Stomach (tissue), 19 donors: ENCODE results near the gene GCHFR. TPM values are rescaled to one million over a fixed set of nuclear protein-coding genes. Genes with fewer than 3 reads are reported as not detected.

Source experiments
- DNase-seq, 2 donors: peaks; one replicate each; pipeline versions ENCODE4 v3.0.0 to v3.0.0-alpha.2; 2013 to 2019
- H3K27ac ChIP-seq, 5 donors: fragments of 200-600 bp in 4 of 5; sonication (generic) in 4 of 5; one replicate each; pipeline ENCODE4 v1.5.1; 2013 to 2019; ENCODE audit warnings: mild to moderate bottlenecking in 1 of 5, moderate library complexity in 1 of 5
- H3K27me3 ChIP-seq, 3 donors: fragments of 200-600 bp; sonication (generic); one replicate each; pipeline ENCODE4 v1.5.1; 2017 to 2019; ENCODE audit warnings: mixed run types in 1 of 3
- H3K36me3 ChIP-seq, 4 donors: fragments of 200-600 bp; sonication (generic); 1 replicate in 3 of 4; 2 replicates in 1 of 4; pipeline ENCODE4 v1.5.1; 2016 to 2019
- H3K4me1 ChIP-seq, 4 donors: fragments of 200-600 bp; sonication (generic); one replicate each; pipeline ENCODE4 v1.5.1; 2016 to 2019
- H3K4me3 ChIP-seq, 4 donors: fragments of 200-600 bp; sonication (generic) in 3 of 4; one replicate each; pipeline ENCODE4 v1.5.1; 2016 to 2019; ENCODE audit warnings: mild to moderate bottlenecking in 1 of 4
- H3K9me3 ChIP-seq, 4 donors: fragments of 200-600 bp; sonication (generic); one replicate each; pipeline ENCODE4 v1.5.1; 2016 to 2019
- CTCF ChIP-seq, 7 experiments: fragments of 450-650 bp in 4 of 7; fragments of 200-600 bp in 3 of 7; sonication (generic) in 3 of 7; IDR thresholded peaks; one replicate each; pipeline ENCODE4 v1.5.1; 2016 to 2019; ENCODE audit warnings: antibody characterized with exemption in 7 of 7, control low read depth in 2 of 7, mild to moderate bottlenecking in 1 of 7
- EP300 ChIP-seq: sonication (generic); formaldehyde crosslinking; IDR thresholded peaks from one replicate; pipeline ENCODE4 v1.6.1; 2017; ENCODE audit warnings: antibody characterized with exemption
- POLR2A ChIP-seq, 4 donors: fragments of 450-650 bp; IDR thresholded peaks; one replicate each; pipeline ENCODE4 v1.6.1; 2016; ENCODE audit warnings: antibody characterized with exemption in 4 of 4, control low read depth in 2 of 4, mild to moderate bottlenecking in 1 of 4, moderate library complexity in 1 of 4
- POLR2AphosphoS5 ChIP-seq, 3 donors: sonication (generic); formaldehyde crosslinking; IDR thresholded peaks; one replicate each; pipeline ENCODE4 v1.6.1; 2016; ENCODE audit warnings: antibody characterized with exemption in 3 of 3
- WGBS, 5 donors: extraction: QIAGEN DNeasy Blood & Tissue Kit in 3 of 5; methylation state at CpG; one replicate each; pipeline versions ENCODE4 v1.1.5 to v1.1.7; 2013 to 2018; 5-methylcytosine and 5-hydroxymethylcytosine counted together
- intact Hi-C: fragments of 100-400 bp; cut with DNase I; formaldehyde crosslinking; loops from one replicate; pipeline ENCODE4 v1.15.1; 2023; ENCODE audit warnings: low total_unique reads
- long read RNA-seq, 10 donors: transcript quantifications; one replicate each; lab custom pipeline, GENCODE V29; 2026
- polyA plus RNA-seq, 3 donors: library from polyadenylated mRNA; stranded (reverse); fragments of 200-250 nt; gene quantifications; one replicate each; pipeline ENCODE4 v1.2.3, GENCODE V29; 2013
- total RNA-seq, 5 donors: library from RNA; depleted of rRNA; stranded (reverse); fragments of >200 nt; gene quantifications; one replicate each; pipeline versions ENCODE4 v1.1.0 to v1.2.3, GENCODE V29; 2014 to 2016
- donor health status: healthy with polysubstance abuse.
- donor health status: Bipolar disorder and iron deficiency.
- donor health status: healthy.

GCHFR gene
- total RNA-seq (10 to 100 TPM in 2 of 5 donors, 1 to 10 TPM in 1, not detected in 2; 1.3 to 13.6 (median 11.7) TPM), polyA plus RNA-seq (10 to 100 TPM; 21.4 to 37.4 (median 29.3) TPM)
- long read RNA-seq, donor 1, transcript GCHFR-201 (3 exons, 777 nt), result major isoform, 7 of 8 reads
- long read RNA-seq, donor 1, partial matches to known transcripts, result 0 of 8 reads
- long read RNA-seq, donor 1, other reads (novel, unspliced or antisense), result 0 of 8 reads
- long read RNA-seq, donor 2, transcript GCHFR-201 (3 exons, 777 nt), result major isoform, 18 of 18 reads
- long read RNA-seq, donor 2, partial matches to known transcripts, result 0 of 18 reads
- long read RNA-seq, donor 2, other reads (novel, unspliced or antisense), result 0 of 18 reads
- long read RNA-seq, donor 3, transcript GCHFR-201 (3 exons, 777 nt), result major isoform, 7 of 12 reads
- long read RNA-seq, donor 3, partial matches to known transcripts, result 5 of 12 reads
- long read RNA-seq, donor 3, other reads (novel, unspliced or antisense), result 0 of 12 reads
- long read RNA-seq, donor 4, transcript GCHFR-201 (3 exons, 777 nt), result major isoform, 6 of 6 reads
- long read RNA-seq, donor 4, partial matches to known transcripts, result 0 of 6 reads
- long read RNA-seq, donor 4, other reads (novel, unspliced or antisense), result 0 of 6 reads
- long read RNA-seq, donor 5, transcript GCHFR-201 (3 exons, 777 nt), result major isoform, 8 of 8 reads
- long read RNA-seq, donor 5, partial matches to known transcripts, result 0 of 8 reads
- long read RNA-seq, donor 5, other reads (novel, unspliced or antisense), result 0 of 8 reads
- long read RNA-seq, donor 6, transcript GCHFR-201 (3 exons, 777 nt), result major isoform, 15 of 23 reads
- long read RNA-seq, donor 6, partial matches to known transcripts, result 0 of 23 reads
- long read RNA-seq, donor 6, other reads (novel, unspliced or antisense), result 8 of 23 reads
- long read RNA-seq, donor 7, transcript GCHFR-201 (3 exons, 777 nt), result major isoform, 13 of 31 reads
- long read RNA-seq, donor 7, partial matches to known transcripts, result 11 of 31 reads
- long read RNA-seq, donor 7, other reads (novel, unspliced or antisense), result 7 of 31 reads
- long read RNA-seq, donor 8, transcript GCHFR-201 (3 exons, 777 nt), result major isoform, 13 of 13 reads
- long read RNA-seq, donor 8, partial matches to known transcripts, result 0 of 13 reads
- long read RNA-seq, donor 8, other reads (novel, unspliced or antisense), result 0 of 13 reads
- long read RNA-seq, donor 9, transcript GCHFR-201 (3 exons, 777 nt), result major isoform, 8 of 14 reads
- long read RNA-seq, donor 9, partial matches to known transcripts, result 6 of 14 reads
- long read RNA-seq, donor 9, other reads (novel, unspliced or antisense), result 0 of 14 reads
- long read RNA-seq, donor 10, transcript GCHFR-201 (3 exons, 777 nt), result major isoform, 21 of 34 reads
- long read RNA-seq, donor 10, partial matches to known transcripts, result 12 of 34 reads
- long read RNA-seq, donor 10, other reads (novel, unspliced or antisense), result 0 of 34 reads

DNA sequence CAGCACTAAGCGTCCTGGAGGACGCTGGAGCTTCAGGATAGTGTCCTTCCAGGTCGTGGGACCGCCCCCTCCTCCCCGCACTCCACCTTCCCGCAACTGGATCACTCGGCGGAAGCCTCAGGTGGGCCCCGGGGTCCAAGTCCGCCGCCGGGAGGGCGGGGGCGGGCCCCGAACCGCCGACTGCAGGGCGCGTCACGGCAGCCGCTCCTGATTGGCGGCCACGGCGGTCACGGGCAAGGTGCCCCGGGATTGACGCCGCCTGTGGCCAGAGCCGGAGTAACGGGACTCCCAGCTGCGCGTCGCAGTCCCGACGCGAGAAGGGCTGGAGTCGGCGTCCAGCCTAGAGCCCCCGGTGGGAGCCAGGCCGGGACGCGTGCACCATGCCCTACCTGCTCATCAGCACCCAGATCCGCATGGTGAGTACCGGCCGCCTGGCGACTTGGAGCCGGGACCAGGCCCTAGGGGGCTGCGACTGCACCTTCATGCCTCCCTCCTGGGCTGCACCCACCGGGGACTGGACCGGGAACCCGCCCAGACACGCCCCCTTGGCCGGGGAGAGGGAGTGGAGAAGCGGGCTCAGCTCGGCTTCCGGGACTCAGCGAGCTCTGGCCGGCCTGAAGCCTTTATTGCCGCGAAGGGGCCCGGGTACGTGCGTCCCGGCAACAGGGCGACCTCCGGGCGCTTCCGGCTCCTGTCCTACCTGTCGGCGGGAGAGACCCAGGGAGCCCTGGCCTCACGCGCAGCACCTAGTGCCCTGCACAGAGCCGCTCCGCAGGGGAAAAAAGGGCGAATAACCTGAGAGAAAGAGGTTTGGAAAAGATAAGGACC is at the start of gene GCHFR:
TSS of gene GCHFR (plus strand) at position 268 of the 828 bp plus-strand sequence. CDS start at position 381, 113 bp downstream.
- Histone ChIP-seq H3K4me1 (peaks cover 53 to 77% (median 72%) of the 10 kb centered on the region in 4 donors), H3K9me3 (no peaks in the 10 kb centered on the region), H3K36me3 (peaks cover 3 to 21% (median 15%) of the 10 kb centered on the region in 4 donors), H3K4me3 (peak within 1 kb of the TSS; percentile 50 to 76 (median 56)), H3K27me3 (no peaks in the 10 kb centered on the region), H3K27ac (peak within 1 kb of the TSS; percentile 80 to 93 (median 88))
- peak; percentile 81 to 94 for DNase-seq
- intact Hi-C loops, result no loop called here
- WGBS, 5 donors, result 0 to 2% (median 1%) methylated on average over 31 to 75 of the region's 75 CpGs
- TF ChIP-seq EP300, result no peak
- TF ChIP-seq POLR2AphosphoS5 (IDR thresholded peaks at IDR 0.05), result peak in 2 of 3 donors; percentile 45 to 72
- TF ChIP-seq CTCF (IDR thresholded peaks at IDR 0.05), result peak in 2 of 7 experiments; percentile 25 to 33

DNA sequence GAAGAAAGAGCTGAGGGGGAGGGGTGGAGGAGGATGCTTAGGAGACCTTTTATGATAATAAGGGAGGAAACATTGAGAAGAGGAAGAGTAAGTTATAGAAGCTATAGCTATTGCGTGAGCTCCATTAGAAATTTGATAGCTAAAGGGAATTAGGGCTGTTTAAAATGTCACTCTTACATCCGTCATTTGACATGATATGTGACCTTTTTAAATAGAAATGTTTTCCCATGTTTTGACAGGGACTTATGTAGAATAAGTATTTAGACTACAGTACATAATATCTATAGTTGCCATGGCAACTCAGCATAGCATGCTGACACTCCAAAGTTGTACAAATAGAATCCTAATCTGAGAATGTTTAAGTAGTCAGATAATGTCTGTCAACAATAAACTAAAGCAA is 49.7 kb upstream of the GCHFR start:
- H3K4me1 ChIP-seq, result peaks cover 0 to 3% (median 0%) of the 10 kb centered on the region in 4 donors
- H3K27me3 ChIP-seq, result no peaks in the 10 kb centered on the region
- no peak overlapping the region for H3K27ac ChIP-seq
- TF ChIP-seq POLR2AphosphoS5 (IDR thresholded peaks at IDR 0.05), result no peak
- no peak for TF ChIP-seq POLR2A (IDR thresholded peaks at IDR 0.05)
- TF ChIP-seq CTCF (IDR thresholded peaks at IDR 0.05), result no peak
- TF ChIP-seq EP300, result no peak
- intact Hi-C loops, result no loop called here
- WGBS, 5 donors, result 29 to 55% (median 44%) methylated on average over 2 of the region's 2 CpGs
- no peaks in the 10 kb centered on the region for H3K36me3 ChIP-seq
- H3K4me3 ChIP-seq, result no peak overlapping the region
- no peak for DNase-seq
- H3K9me3 ChIP-seq, result no peaks in the 10 kb centered on the region

- H3K4me1 ChIP-seq, result peaks cover 0 to 3% (median 0%) of the 10 kb centered on the region in 4 donors
- DNase-seq, result no peak
- no peak overlapping the region for H3K27ac ChIP-seq
- intact Hi-C loops, result no loop called here
- H3K27me3 ChIP-seq, result no peaks in the 10 kb centered on the region
- 84 to 93% (median 92%) methylated on average over 6 of the region's 6 CpGs for WGBS, 5 donors
- H3K9me3 ChIP-seq, result no peaks in the 10 kb centered on the region
- no peak overlapping the region for H3K4me3 ChIP-seq
- no peaks in the 10 kb centered on the region for H3K36me3 ChIP-seq
- no peak for TF ChIP-seq POLR2AphosphoS5 (IDR thresholded peaks at IDR 0.05)
- TF ChIP-seq CTCF (IDR thresholded peaks at IDR 0.05), result no peak
- no peak for TF ChIP-seq POLR2A (IDR thresholded peaks at IDR 0.05)
- TF ChIP-seq EP300, result no peak
Measured at GRCh38 chr15:40716165-40716564, 47.7 kb upstream of the GCHFR start.
